ENCODE data around the gene KRT7.
A peak's percentile ranks its signal among the peaks of the same experiment; 100 is the strongest.
"Not testable (repeated sequence)": the region's sequence is repeated elsewhere in the genome, so short reads cannot be mapped to it uniquely, and the experiment has no call there.

KRT7 gene

DNA sequence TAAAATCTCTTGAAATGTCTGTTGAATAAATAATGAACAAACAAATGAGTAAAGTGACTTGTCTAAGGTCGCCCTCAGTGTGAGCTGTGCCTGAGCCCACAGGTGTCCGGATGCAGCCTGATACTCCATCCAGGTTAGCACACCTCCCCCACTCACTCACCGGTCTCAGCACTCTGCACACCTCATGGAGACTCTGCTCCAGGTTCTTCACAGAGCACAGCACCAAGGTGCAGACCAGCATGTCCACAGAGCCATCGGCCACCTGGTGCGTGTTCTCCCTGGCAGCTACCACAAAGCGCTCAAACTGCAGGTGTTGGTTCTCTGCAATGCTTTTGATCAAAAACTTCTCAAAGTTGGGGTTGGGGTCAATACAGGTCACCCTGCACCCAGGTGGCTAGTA is 4.1 kb upstream of the KRT7 start:
- no peak for DNase-seq (ENCODE audit: insufficient read length, low spot score)
- FAIRE-seq = no peak

DNA sequence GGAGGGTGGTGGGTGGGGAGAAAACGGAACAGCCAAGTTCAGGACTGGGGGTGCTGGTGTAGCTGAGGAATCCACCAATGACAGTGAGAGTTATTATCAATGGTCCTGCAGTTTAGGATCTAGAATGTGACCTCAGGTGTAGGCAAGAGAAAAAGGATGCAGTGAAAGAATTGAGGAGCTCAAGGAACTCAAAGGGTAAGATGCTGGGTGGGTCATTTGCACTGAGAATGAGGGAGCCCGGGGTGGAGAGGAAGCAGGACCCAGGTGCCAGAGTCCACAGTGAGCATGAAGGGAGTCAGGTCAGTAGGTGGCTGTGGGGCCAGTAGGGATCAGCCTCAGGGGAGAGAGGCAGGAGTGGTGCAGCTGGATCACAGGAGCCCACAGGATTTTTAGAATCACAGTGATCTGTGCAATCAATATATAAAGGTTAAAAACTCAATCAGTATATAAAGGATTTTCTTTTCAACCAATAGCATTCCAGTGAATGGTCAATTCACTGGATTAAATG is 3.2 kb upstream of the KRT7 start:
- FAIRE-seq (peak; percentile 42), DNase-seq (ENCODE audit: insufficient read length, low spot score) (no peak)

DNA sequence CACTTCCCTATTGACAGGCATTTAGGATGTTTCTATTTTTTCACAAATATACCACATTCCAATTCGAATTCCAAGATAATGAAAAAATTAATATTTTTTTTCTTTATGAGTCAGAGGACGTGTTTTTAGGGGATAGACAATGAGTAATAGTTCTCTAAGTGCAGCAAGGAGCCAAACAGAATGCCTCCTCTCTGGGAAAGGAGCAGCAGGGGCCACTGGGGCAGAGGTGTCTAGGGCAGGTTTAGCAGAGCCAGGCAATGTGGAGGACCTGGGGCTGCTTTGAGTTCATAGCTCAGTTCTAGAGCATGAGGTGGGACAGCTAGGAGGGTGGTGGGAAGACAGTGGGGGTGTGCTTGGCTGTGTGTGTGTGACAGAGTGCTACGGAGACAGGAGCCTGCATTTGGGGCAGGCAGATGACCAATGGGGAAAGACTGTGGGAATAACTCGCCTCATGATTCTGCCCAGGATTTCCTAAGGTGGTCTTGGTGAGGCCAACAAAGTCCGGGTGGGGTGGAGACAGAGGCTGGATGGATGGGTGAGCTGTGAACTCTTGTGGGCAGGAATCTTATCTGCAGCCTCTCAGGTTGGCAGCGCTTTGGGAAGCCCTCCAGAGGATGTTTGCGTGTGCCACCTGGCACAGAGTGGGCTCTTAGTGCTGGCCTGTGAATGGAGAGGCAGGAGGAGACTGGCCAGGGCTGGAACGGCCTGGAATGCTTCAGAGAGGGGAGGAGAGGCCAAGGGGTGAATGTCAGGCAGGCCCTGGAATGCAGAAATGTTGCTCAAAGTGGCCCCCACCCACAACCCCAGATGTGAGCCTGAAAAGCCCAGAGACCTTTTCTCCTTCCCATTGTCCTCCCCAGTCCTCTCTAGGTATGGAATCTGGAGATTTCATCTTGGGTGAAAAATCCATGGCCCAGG is 2.4 kb upstream of the KRT7 start:
- DNase-seq (ENCODE audit: insufficient read length, low spot score) = peak; percentile 76
- FAIRE-seq = peak; percentile 49

DNA sequence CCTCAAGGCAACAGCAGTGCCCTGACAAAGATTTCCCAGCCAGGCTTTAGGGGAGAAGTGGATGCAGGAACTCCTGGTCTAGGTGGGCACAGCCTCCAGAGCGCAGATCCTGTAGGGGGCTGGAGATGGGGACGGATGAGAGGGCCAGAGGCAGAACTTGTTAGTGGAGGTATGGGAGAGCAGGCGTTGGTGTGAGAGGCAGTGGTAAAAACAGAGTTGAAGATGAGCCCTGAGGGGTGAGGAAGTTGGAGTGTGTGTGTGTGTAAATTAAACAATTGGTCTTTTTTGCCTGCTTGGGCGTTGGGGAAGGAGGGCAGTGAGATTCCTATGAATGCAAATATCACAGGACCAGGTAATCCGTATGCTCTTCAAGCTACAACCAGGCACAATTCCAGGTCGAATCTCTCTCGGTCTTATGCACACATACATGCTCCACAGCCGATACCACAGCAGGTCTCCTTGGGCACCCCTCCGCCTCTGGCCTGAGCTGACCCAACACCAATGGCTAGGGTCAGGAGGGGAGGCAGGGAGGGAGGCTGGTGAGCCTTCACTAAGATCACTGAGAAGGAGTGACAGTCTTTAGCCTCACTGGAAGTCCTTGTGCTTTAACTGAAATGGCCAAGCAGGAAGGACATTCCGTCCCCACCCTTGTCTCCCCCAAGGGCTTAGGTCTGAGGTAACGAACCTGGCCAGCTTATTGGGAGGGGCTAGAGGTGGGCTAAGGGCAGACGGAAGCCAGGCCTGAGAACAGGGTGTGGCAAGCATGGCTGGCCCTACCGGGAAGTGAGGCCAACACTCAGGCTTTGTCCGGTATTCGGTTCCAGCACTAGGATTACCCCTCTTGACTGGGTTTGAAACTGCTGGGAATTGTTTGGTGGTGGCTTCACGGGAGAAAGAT is 1.5 kb upstream of the KRT7 start:
- no peak for DNase-seq (ENCODE audit: insufficient read length, low spot score)
- no peak for FAIRE-seq

DNA sequence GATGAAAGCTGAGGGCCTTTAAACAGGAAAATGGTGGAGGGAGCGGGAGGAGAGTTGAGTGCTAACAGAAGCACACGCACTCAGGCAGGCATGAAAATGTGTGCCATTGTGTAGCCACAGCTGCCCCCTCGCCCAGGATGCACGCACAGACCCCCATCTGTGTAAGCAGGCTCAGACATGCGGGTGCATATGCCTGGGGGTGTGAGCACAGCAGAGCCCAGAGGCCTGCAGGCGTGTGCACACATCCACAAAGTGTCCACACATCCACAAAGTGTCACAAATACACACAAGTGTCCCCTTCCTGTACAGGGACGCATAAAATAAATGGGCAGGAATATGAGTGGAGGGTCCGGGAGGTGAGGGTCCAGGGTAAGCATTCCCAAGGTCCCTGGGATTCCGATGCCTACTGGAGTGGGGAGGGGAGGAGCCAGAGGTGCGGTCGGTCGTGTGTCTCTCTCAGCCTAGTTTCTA is 805 bp upstream of the KRT7 start:
- FAIRE-seq (no peak), DNase-seq (ENCODE audit: insufficient read length, low spot score) (no peak)

DNA sequence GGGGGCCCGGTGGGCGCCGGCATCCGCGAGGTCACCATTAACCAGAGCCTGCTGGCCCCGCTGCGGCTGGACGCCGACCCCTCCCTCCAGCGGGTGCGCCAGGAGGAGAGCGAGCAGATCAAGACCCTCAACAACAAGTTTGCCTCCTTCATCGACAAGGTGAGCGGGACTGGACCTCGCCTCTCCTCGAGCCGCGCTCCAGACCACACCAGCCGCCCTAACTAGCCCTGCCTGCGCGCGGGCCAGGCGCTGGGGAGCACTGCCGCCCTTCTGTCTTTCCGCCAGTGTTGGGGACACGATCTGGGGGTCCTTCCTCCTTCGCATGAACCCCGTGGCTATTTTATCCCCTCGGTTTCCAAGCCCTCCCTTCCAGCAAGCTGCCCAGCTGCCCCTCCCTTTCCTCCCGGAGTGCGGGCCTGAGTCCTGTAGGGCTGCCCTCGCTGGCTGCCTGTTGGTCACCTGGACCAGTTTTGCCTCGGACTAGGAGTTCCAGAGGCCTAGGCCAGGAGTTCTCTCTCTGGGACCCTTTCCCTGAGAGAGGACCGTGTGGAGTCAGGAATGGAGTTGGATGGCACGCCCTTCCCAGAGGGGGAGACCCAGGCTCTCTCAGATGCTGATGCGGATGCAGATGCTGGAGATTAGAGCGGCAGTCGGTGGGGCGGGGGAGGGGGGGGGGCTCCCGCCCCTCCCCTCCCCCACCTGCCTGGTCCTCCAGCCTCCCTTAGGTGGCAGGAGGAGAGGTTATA is 592 bp downstream of the KRT7 start:
- DNase-seq (ENCODE audit: insufficient read length, low spot score) = no peak
- FAIRE-seq = no peak

DNA sequence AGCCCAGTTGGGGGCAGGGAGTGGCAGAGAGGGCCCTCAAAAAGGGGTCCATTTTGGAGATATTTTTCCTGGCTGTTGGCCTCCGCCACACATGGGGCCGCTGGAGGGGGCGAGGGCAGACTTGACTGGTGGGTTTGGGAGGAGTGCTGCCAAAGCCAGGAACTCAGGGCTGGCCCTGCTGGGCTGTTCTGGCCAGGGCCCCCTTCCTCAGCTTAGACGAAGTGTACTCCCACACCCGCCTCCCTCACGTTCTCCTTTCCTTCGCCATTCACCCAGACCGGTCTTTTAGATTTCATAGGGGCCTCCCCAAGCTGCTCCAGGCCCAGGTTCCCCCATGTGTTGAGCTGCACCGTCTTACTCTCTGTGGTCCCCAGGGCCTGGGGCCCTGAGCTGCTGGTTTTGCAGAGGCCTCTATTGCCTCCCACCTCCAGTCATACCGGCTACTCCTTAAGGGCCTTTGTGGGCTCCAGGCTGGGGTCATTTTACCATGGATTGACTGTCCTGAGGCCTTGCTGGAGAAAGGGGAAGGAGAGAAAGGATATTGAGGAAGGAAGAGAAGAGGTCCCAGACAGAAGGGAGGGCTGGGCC is 1.3 kb downstream of the KRT7 start:
- DNase-seq (ENCODE audit: insufficient read length, low spot score) = no peak

DNA sequence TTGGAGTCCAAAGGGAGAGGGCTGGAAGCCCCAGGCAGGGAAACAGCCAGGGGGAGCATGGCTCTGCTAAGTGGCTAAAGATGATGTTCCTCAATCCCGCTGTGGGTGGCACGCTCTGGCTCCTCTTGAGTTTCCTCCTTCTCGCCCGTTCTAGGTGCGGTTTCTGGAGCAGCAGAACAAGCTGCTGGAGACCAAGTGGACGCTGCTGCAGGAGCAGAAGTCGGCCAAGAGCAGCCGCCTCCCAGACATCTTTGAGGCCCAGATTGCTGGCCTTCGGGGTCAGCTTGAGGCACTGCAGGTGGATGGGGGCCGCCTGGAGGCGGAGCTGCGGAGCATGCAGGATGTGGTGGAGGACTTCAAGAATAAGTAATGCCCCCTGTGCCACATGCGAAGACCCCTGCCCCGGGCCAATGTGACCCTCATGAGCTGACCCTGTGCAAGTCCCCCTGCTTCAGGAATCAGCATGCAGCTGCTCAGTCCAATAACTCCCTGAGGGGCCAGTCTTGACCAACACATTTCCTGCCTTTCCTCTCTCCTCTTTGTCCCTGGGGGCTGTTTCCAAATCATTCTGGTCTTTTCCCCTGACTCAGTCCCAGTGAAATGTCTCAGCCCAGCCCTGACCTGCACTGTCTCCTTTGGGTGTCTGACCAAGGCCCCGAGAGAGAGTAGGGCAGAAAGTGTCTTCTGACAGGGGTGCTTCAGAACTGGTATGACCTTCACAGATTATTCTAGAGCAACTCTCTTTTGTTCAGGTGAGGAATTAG is 2.1 kb downstream of the KRT7 start:
- no peak for DNase-seq (ENCODE audit: insufficient read length, low spot score)
- no peak for FAIRE-seq

More for the DNA sequence above, 1.3 kb downstream of the KRT7 start:
- no peak for FAIRE-seq

DNA sequence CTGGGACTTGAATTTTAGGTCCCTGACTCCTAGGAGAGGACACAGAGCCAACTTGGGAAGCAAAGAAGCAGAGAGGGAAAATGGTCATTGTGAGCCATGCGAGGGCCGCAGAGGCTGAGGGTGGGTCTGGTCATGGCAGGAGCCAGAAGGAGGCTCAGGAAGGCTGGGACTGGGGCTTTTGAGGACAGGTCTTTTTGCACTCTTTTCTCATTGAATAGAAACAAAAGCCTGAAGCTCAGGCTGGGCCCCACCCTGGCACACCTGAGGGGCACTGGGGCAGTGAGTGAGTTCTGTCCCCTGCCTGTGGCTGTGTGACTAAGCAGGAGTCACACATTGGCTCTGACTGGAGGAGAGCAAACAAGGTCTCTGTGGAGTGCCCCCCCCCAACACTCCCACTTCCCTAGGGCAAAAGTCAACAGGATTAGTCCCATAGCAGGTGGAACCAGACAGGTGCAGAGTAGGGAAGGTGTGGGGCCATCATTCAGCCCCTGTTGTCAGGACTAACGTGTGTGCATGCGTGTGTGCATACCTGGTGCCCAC is 2.8 kb downstream of the KRT7 start:
- DNase-seq (ENCODE audit: insufficient read length, low spot score) (no peak), FAIRE-seq (no peak)

DNA sequence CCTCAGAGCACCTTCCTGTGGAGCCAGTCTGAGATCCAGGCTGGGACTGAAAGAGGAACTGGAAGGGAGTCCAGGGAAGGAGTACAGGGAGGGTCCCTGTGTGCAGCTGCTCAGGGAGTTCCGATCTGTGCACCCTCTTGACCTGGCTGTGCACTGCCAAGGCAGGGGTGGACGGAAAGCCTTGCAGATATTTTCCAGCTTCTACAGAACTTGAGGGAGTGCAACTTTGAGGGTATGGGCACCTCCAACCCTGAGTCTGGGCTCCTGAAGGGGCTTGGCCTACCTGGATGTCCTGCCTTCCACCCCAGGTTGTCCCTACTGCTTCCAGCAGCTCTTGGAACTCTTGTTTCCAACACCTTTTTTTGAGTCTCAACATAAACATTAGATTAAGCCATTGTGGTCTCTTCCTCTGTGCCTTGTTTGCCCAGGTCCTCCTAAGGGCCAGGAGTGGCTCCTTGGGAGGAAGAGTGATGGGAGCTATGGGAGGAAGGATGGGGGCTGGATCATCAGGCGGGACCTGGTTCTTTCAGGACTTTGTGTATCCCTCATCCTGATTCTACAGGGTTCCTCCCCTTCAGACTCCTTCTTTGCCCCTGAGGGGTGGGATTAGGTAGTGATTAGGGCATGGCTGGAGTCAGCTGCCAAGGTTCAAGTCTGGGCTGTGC is 3.5 kb downstream of the KRT7 start:
- FAIRE-seq = no peak

DNA sequence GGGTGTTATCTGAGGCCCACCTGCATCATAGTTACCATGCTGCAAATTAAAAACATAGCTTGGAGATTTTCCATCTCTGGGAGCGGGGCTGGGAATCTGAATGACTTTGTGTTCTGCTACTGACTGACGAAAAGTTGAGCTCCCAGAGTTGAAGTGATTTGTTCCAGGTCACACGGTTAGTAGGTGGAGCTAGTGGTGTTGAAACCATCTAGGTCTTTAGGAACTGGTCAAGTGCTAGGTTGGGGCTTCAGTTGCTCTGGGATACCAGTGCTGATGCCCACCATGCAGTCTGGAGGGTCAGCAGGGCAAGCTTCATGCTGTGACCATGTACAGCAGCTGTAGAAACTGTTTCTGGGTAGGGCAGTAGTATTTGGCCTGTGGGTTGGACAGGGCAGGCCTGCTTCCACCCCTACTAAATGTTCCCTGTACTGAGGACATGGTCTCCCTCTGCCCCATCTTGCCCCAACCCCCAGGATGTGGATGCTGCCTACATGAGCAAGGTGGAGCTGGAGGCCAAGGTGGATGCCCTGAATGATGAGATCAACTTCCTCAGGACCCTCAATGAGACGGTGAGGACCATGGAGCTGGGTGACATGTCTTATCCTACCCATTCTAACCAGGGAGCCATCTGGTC is 5.3 kb downstream of the KRT7 start:
- FAIRE-seq (no peak), DNase-seq (ENCODE audit: insufficient read length, low spot score) (no peak)

More for the DNA sequence above, 3.5 kb downstream of the KRT7 start:
- no peak for DNase-seq (ENCODE audit: insufficient read length, low spot score)

DNA sequence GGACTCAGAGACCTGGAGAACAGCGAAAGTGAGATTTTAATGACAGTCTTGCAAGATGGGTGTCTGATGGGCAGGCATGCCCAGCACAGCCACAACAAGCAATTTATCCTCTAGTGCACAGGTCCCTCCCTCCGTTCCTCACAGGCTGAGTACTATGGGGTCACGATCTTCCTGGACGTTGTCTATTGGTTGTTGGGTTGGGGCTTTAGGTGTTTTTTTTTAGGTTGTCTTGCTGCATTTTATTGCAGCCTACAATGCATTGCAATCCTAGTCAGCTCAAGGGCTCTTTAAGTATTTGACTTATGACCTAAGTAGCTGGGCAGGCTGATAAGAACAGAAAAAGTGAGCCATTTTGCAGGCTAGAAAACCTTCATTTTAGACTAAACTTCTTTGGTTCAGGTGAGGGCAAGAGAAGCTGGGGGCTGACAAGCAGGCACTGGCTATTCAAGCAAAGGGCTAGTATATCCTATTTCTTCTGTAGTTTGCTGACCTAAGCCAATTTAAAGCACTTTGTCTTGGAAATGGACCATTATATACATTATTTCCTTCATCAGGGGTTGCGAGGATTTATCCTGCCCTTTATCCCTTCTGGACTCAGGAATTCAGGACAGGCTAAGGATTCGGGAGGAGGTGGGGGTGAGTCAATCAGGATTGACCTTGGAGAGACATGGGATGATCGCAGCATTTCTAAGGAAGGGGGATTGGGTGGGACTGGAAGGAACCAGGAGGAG is 6.0 kb downstream of the KRT7 start:
- FAIRE-seq (no peak), DNase-seq (ENCODE audit: insufficient read length, low spot score) (no peak)

DNA sequence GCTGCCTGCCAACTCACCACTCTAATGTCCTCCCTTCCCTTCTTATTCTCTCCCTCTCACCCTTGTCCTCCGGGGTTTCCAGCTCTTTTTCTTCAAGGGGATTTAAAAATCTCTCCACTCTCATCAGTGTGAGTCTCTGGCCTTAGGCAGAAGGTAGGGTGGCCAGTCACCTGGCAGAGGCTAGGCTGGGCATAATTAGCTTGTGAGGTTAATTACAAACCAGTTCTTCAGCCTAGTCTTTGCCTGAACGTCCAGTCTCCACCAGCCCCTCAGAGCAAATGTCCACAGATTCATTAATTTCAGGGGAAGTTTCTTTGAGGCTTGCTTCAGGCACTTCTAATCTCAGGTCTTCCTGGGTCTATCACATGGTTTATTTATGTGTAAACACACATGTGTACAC is 6.7 kb downstream of the KRT7 start:
- no peak for DNase-seq (ENCODE audit: insufficient read length, low spot score)
- no peak for FAIRE-seq

DNA sequence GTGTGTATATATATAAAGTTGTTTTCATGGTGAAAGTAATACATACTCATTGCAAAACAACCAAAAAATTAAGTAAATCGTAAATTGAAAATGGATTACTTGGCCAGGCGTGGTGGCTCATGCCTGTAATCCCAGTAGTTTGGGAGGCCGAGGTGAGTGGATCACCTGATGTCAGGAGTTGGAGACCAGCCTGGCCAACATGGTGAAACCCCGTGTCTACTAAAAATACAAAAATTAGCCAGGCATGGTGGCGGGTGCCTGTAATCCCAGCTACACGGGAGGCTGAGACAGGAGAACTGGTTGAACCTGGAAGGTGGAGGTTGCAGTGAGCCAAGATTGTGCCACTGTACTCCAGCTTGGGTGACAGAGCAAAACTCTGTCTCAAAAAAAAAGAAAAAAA is 7.2 kb downstream of the KRT7 start:
- not testable (repeated sequence) for FAIRE-seq

DNA sequence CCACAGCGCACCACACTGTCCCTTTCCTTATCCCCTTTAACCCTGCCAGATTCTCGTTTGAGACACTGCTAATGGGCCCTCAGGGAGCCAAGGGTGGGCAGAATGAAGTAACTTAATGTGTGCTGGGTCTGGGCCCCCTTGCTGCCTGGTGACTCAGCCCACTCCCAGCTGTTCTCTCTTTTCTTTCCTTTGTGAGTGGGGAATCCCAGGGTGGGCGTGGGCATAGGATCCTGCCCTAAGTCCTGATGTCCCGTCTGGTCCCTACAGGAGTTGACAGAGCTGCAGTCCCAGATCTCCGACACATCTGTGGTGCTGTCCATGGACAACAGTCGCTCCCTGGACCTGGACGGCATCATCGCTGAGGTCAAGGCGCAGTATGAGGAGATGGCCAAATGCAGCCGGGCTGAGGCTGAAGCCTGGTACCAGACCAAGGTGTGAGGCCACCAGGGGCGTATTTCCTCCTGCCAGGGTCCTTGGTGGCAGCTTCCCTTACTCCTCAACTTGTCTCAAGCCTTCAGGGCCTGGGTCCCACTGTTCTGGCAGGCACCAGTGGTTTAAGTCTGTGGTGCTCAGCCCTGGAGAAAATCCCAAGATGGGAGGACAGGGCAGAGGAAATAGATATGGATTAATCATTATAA is 8.3 kb downstream of the KRT7 start:
- DNase-seq (ENCODE audit: insufficient read length, low spot score) (no peak), FAIRE-seq (no peak)

More for the DNA sequence above, 7.2 kb downstream of the KRT7 start:
- not testable (repeated sequence) for DNase-seq (ENCODE audit: insufficient read length, low spot score)

DNA sequence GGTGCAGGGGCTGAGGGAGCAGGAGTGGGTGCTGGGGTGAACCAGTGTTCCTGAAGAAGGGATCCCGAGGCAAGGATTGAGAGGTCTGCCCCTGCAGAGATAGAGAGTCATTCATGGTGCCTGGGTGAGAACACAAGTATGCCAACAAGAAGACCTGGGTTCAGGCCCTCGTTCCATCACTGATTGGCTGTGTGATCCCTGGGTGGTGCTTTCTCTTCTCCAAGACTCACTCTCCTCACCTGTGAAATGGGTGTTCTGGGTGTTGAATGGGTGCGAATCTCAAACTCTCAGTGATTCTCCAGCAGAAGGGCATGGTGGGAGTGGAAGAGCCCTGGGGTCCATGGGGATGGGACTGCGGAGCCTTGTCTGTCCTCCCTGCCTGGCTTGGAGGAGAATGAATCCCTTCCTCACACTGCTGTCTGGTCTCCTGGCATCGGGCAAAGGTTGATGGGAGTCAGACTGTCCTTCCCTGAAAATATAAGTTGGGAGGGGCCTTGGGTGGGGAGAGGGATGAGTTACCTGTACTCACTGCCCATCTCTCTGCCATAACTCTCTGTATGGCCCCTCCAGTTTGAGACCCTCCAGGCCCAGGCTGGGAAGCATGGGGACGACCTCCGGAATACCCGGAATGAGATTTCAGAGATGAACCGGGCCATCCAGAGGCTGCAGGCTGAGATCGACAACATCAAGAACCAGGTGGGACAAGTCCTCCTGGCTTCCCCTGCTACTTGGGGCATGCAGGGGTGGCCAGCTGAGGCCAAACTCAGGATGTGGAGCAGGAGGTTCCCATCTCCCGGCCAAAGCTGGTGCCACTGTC is 9.6 kb downstream of the KRT7 start:
- FAIRE-seq = no peak
- no peak for DNase-seq (ENCODE audit: insufficient read length, low spot score)

All from HTR-8/SVneo (cell line).